Endothelial cell of umbilical vein (primary cell): ENCODE measurements around the gene PSMB8.
"Not testable (repeated sequence)": the region's sequence is repeated elsewhere in the genome, so short reads cannot be mapped to it uniquely, and the experiment has no call there.

Experiments used
- CTCF ChIP-seq, 2 donors: IDR thresholded peaks; 1 replicate in 1 of 2; 2 replicates in 1 of 2; pipeline ENCODE4 v1.5.1; 2011; ENCODE audit warnings: low read length in 2 of 2, mild to moderate bottlenecking in 2 of 2, moderate library complexity in 2 of 2, control low read depth in 1 of 2, inconsistent platforms in 1 of 2, low read depth in 1 of 2; ENCODE audit not compliant: insufficient read depth in 1 of 2; ENCODE audit errors: extremely low read depth in 1 of 2
- EZH2 ChIP-seq: IDR thresholded peaks from 2 replicates; pipeline ENCODE4 v1.6.1; 2012; ENCODE audit warnings: borderline replicate concordance, low read depth, mild to moderate bottlenecking, moderate library complexity, low read length, inconsistent platforms; ENCODE audit not compliant: severe bottlenecking
- FOS ChIP-seq: IDR thresholded peaks from 2 replicates; pipeline ENCODE4 v1.6.1; 2011; ENCODE audit warnings: mild to moderate bottlenecking, low read length, moderate library complexity, borderline replicate concordance; ENCODE audit not compliant: insufficient read depth
- GATA2 ChIP-seq: IDR thresholded peaks from 2 replicates; pipeline ENCODE4 v1.7.0; 2011; ENCODE audit warnings: low read depth, mild to moderate bottlenecking, moderate library complexity, mixed read lengths, low read length; ENCODE audit not compliant: insufficient read length, insufficient read depth
- MAX ChIP-seq: IDR thresholded peaks from 2 replicates; pipeline ENCODE4 v1.6.1; 2011; ENCODE audit not compliant: insufficient read depth, insufficient read length
- MYC ChIP-seq: IDR thresholded peaks from one replicate; pipeline ENCODE4 v1.6.1; 2011; ENCODE audit warnings: mild to moderate bottlenecking, low read depth, low read length
- POLR2A ChIP-seq: IDR thresholded peaks from 2 replicates; pipeline ENCODE4 v1.6.1; 2012; ENCODE audit warnings: low read depth, mild to moderate bottlenecking, control low read depth, low read length
- POLR2AphosphoS5 ChIP-seq: IDR thresholded peaks from 2 replicates; pipeline ENCODE4 v1.6.1; 2012; ENCODE audit warnings: low read depth, mild to moderate bottlenecking, control low read depth, low read length, moderate library complexity; ENCODE audit not compliant: insufficient read depth

DNA sequence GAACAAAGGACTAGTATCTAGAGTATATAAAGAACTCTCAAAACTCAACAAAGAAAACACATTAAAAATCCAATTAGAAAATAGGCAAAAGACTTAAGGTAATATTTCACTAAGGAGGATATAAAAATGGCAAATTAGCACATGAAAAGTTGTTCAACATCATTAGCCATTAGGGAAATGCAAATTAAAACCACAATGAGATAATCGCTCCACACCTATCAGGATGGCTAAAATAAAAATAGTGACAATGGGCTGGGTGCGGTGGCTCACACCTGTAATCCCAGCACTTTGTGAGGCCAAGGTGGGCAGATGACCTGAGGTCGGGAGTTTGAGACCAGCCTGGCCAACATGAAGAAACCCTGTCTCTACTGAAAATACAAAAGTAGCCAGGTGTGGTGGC is 37.1 kb upstream of the PSMB8 start:
- not testable (repeated sequence) for TF ChIP-seq CTCF (IDR thresholded peaks at IDR 0.05; ENCODE audit: extremely low read depth in 1 of 2, insufficient read depth in 1 of 2, low read depth in 1 of 2, low read length in 2 of 2); MYC; POLR2A; EZH2; POLR2AphosphoS5; FOS; MAX; GATA2
